ENCODE results near the gene EMC1.

DNA sequence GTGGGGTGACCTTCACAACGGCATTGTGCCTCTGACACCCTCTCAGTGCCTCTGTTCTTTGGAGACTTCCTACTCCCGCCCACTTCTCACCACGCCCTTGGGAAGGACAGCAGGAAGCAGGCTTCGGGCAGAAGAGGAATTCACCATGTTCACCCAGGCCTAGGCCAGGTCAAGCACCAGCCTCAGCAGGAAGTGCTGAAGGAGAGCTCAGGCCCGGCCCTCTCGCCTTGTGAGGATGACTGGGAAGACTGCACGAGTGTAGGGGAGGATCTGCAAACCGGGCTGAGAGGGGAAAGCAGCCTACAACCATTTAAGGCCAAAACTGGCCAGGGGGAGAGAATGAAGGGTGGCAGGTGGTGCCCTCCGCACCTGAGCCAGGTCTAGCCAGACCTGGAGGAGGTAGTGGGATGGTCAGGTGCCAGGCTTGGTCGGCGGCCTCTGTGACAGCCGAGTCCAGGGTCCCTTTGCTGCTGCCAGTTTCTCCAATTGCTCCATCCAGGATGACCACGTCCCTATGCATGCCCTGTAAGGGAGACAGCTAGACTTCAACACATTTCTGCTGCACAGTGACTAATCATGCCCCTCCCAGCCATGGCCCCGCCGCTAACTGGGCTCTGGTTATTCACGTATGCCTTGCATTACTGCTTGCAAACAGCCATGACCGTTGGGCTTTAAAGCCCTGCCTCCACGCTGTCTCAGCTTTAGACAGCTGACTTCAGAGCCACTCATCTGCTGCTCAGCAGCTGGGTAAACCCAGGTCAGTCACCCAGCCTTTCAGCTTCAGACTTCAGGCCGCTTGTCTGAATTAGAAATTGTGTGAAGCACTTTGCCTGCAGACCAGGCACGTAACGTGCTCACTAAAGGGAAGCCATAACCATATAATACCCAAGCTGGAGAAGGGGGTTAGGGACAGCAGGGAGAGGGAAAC, 9.2 kb upstream of the EMC1 start:
- TF ChIP-seq POLR2AphosphoS5 (IDR thresholded peaks at IDR 0.05; ENCODE audit: insufficient read depth, low read depth, low read length), result no peak
- TF ChIP-seq, protein P1, sequence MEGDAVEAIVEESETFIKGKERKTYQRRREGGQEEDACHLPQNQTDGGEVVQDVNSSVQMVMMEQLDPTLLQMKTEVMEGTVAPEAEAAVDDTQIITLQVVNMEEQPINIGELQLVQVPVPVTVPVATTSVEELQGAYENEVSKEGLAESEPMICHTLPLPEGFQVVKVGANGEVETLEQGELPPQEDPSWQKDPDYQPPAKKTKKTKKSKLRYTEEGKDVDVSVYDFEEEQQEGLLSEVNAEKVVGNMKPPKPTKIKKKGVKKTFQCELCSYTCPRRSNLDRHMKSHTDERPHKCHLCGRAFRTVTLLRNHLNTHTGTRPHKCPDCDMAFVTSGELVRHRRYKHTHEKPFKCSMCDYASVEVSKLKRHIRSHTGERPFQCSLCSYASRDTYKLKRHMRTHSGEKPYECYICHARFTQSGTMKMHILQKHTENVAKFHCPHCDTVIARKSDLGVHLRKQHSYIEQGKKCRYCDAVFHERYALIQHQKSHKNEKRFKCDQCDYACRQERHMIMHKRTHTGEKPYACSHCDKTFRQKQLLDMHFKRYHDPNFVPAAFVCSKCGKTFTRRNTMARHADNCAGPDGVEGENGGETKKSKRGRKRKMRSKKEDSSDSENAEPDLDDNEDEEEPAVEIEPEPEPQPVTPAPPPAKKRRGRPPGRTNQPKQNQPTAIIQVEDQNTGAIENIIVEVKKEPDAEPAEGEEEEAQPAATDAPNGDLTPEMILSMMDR (IDR thresholded peaks at IDR 0.05; ENCODE audit: extremely low read depth in 1 of 2, insufficient read depth in 1 of 2, low read depth in 1 of 2, low read length in 2 of 2), result no peak
- TF ChIP-seq POLR2A (IDR thresholded peaks at IDR 0.05; ENCODE audit: low read depth, low read length), result no peak
- TF ChIP-seq, protein P2, sequence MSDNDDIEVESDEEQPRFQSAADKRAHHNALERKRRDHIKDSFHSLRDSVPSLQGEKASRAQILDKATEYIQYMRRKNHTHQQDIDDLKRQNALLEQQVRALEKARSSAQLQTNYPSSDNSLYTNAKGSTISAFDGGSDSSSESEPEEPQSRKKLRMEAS (IDR thresholded peaks at IDR 0.05; ENCODE audit: insufficient read depth, insufficient read length), result no peak
- TF ChIP-seq EZH2 (IDR thresholded peaks at IDR 0.05; ENCODE audit: borderline replicate concordance, low read depth, low read length, severe bottlenecking), result no peak
- TF ChIP-seq GATA2 (IDR thresholded peaks at IDR 0.05; ENCODE audit: insufficient read depth, insufficient read length, low read depth, low read length), result no peak
- TF ChIP-seq MYC (IDR thresholded peaks at IDR 0.05; ENCODE audit: low read depth, low read length), result no peak

Measured in endothelial cell of umbilical vein (primary cell).